ENCODE results near the gene ARHGEF12. TPM values are rescaled to one million over a fixed set of nuclear protein-coding genes. Genes with fewer than 3 reads are reported as not detected.

Gene ARHGEF12
- total RNA-seq, 1 donor from 2014 or later = 36.5 TPM

DNA sequence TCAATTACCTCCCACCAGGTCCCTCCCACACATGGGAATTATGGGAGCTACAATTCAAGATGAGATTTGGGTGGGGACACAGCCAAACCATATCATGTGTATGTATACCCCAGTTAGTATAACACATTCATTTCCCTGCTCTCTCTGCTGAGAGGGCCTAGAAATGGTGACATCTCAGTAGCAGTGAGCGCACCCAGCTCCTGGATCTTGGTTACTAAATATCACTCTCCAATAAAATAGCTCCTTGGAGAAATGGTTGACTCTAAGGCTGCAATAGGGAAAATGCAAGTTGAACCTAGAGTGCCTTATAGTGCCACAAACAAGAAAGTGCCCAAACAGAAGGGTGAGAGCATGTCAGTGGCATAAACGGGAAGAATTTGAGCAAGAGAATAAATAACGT is 59.6 kb downstream of the ARHGEF12 start:
- H3K4me3 ChIP-seq (ENCODE audit: low read depth, low read length) = no peak overlapping the region
- DNase-seq (ENCODE audit: low read depth) = no peak
- TF ChIP-seq, protein P1, sequence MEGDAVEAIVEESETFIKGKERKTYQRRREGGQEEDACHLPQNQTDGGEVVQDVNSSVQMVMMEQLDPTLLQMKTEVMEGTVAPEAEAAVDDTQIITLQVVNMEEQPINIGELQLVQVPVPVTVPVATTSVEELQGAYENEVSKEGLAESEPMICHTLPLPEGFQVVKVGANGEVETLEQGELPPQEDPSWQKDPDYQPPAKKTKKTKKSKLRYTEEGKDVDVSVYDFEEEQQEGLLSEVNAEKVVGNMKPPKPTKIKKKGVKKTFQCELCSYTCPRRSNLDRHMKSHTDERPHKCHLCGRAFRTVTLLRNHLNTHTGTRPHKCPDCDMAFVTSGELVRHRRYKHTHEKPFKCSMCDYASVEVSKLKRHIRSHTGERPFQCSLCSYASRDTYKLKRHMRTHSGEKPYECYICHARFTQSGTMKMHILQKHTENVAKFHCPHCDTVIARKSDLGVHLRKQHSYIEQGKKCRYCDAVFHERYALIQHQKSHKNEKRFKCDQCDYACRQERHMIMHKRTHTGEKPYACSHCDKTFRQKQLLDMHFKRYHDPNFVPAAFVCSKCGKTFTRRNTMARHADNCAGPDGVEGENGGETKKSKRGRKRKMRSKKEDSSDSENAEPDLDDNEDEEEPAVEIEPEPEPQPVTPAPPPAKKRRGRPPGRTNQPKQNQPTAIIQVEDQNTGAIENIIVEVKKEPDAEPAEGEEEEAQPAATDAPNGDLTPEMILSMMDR (conservative IDR thresholded peaks at IDR 0.05; ENCODE audit: low read depth, low read length) = no peak

DNA sequence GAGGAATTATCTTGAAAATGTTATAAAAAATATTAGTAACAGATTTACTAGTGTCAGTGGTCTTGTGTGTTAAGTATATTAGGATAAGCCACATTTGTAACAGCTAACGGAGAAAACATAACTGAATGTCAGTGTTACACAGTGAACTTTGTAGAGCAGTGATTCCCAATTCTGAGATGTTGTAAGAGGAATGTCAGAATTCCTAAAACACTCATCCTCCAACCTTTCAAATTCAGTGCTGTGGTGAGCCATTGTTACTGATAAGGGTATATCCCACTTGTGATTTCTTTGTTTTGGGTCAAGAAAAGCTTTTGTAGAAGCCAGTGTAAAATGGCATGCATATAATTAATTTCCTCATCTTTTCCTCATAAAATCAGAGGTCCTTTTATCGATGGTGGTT is 61.9 kb downstream of the ARHGEF12 start:
- no peak overlapping the region for H3K4me3 ChIP-seq (ENCODE audit: low read depth, low read length)
- DNase-seq (ENCODE audit: low read depth) = no peak
- TF ChIP-seq, protein P1 (conservative IDR thresholded peaks at IDR 0.05; ENCODE audit: low read depth, low read length) = no peak

DNA sequence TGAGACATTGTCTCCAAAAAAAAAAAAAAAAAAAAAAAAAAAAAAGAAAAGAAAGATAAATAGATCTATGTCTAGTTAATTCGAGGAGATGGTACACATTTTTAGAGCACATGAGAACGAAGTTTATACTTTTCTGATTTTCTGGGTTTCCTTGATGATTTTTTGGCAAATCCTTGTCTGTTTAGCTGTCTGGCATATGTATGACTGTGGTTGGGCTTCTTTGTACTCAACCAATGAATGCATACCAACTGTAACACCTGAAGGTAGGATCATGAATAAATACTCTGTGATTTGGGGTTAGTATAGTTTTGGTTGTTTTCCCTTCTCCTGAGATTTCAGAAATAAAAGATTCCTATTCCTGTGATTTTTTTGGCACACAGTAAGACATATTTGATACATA is 63.1 kb downstream of the ARHGEF12 start:
- no peak overlapping the region for H3K4me3 ChIP-seq (ENCODE audit: low read depth, low read length)
- no peak for DNase-seq (ENCODE audit: low read depth)
- TF ChIP-seq, protein P1 (conservative IDR thresholded peaks at IDR 0.05; ENCODE audit: low read depth, low read length) = no peak

DNA sequence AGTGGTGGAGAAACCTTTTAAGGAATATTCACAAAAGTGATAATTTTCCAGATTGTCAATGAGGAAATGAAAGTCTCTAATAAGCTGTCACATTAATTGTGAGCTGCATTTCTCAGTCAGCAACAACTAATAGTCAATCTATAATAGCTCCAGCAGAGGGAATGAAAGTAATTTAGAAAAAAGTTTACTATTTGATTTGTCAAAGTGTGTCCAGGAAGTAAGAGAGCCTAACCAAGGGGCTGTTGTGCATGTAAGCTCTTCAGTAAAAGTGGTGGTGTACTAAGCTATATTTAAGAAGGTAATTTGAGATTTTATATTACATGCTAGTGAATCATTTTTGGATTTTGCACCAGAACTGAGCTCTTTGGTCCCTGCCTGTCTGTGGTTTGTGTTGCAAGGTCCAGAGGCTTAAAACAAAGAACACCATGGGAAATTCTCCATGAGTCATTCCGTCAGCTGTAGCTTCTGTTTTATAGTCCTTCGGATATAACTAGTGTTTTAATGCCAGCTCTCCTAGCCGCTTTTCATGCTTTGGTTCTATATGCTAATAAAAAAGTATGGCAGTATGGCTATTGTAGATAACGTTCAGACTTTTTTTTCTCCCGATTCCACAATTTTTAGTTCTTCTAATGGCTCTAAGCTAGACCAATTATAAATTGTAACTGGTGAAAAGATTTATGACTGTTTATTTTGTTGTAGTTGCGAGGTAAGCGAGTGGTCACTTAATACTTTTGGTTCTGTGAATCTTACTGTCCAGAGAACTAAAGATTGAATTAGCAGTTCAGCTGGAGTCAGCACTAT is 64.6 kb downstream of the ARHGEF12 start:
- TF ChIP-seq, protein P1 (conservative IDR thresholded peaks at IDR 0.05; ENCODE audit: low read depth, low read length) = no peak
- peak overlapping the region; percentile 53 for H3K4me3 ChIP-seq (ENCODE audit: low read depth, low read length)
- DNase-seq (ENCODE audit: low read depth) = peak; percentile 95

DNA sequence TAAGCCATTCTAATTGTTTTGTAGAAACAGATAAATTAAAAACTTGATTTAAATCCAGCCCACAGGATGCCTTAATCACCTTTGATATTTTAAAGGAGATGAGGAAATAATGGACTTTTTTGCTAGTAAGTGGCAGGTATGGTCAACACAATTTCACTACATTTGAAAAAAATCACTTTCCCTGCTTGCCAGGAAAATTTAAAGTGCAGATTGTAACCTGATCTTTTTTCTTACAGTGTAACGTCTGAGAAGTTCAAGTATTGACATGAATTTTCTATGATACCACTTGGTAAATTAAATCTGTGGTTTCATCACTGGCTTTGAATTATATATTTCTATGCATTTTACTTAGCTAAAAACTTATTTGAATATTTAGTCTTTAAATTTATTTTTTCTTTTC is 65.3 kb downstream of the ARHGEF12 start:
- H3K4me3 ChIP-seq (ENCODE audit: low read depth, low read length) = peak overlapping the region; percentile 53
- no peak for DNase-seq (ENCODE audit: low read depth)
- TF ChIP-seq, protein P1 (conservative IDR thresholded peaks at IDR 0.05; ENCODE audit: low read depth, low read length) = no peak

DNA sequence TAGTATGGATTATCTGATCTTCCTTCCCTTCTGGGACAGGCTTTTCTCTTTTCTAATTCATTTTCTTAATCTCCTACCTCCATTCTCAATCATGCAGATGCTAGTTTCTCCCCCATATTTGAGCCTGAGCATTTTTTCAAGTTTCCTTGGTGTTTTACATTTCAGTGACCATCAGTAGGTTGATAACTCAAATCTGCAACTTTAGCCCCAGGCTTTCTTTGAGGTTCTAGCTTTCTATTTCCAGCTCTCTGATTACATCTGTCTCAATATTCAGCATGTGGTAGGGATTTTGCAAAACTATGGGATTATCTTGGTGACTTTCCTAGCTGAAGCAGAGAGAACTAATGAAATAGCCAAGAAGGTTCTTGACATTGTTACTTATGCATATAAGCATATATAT is 67.8 kb downstream of the ARHGEF12 start:
- TF ChIP-seq, protein P1 (conservative IDR thresholded peaks at IDR 0.05; ENCODE audit: low read depth, low read length) = no peak
- H3K4me3 ChIP-seq (ENCODE audit: low read depth, low read length) = no peak overlapping the region
- no peak for DNase-seq (ENCODE audit: low read depth)

DNA sequence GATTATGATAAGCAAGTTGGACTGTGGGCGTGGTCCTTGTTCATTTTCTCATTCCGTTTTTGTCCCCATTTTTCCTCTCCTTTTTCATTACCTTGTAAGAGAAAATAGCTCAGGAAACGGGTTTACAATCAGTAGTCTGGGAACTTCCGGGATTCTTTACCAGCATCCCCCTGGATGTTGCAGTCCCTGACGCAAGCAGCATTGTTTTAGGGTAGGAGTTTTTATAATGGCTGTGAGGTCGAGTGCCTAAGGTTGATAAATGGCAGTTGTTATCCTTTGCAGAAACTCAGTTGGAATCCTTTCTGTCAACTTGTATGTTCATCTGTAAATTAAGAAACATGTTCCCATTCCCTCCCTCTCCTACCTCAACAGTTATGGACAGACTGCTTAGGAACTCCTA is 68.3 kb downstream of the ARHGEF12 start:
- DNase-seq (ENCODE audit: low read depth) = no peak
- no peak overlapping the region for H3K4me3 ChIP-seq (ENCODE audit: low read depth, low read length)
- TF ChIP-seq, protein P1 (conservative IDR thresholded peaks at IDR 0.05; ENCODE audit: low read depth, low read length) = no peak

Data from epithelial cell of proximal tubule (primary cell).